Hematopoietic multipotent progenitor cell treated with erythropoietin and hydrocortisone succinate and interleukin-3 and kit ligand, for 4 days (in vitro differentiated cells): ENCODE measurements around the gene IRF2BPL.

Experiments used
- DNase-seq: peaks from one replicate; pipeline ENCODE4 v3.0.0-alpha.2; 2015

Gene IRF2BPL

DNA sequence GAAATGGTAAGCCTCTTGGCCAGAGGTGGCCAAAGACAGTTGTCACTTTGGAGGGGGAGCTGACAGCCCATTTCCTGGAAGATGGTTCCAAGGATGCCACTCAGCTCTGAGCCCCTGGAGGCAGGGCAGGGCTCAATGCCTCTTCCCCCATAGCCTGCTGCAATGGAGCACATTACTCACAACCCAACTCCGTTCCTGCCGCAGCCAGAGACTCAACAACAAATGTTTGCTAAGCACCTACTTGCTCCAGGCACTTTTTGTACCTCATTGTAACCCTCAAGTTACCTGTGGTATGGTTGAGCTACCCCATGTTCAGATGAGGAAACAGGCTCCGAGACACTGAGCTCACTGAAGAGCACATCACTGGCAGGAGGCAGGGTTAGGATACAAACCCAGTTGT, 19.5 kb downstream of the IRF2BPL start:
- DNase-seq: no peak

GRCh38 chr14:77008541-77008940, 20.0 kb downstream of the IRF2BPL start:
- no peak for DNase-seq

DNA sequence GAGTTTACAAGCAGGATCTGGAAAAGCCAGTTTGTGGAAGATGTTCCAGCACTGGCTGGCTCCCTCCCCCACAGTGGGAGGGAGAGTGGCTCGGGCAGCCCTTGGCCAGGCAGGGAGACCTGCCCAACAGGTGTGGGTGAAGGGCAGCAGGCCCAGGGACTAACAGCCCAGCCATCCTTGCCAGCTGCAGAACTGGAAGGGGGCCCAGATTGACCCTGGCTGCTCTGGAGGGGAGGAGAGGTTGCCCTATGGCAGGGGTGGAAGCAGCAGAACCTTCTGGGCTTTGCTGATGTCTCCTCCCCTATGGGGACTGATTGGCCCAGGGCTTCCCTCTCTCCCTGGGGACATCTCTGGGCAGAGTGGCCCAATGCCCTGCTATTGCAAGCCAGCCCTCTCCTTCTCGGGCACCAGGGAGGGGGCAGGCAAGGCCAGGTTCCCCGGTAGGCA, 20.5 kb downstream of the IRF2BPL start:
- DNase-seq: no peak

- no peak for DNase-seq
Observed at GRCh38 chr14:77007183-77007974, 21.1 kb downstream of the IRF2BPL start.

GRCh38 chr14:77006132-77006531, 22.4 kb downstream of the IRF2BPL start:
- no peak for DNase-seq

- DNase-seq: no peak
Observed at GRCh38 chr14:77005559-77005958, 22.9 kb downstream of the IRF2BPL start.

DNA sequence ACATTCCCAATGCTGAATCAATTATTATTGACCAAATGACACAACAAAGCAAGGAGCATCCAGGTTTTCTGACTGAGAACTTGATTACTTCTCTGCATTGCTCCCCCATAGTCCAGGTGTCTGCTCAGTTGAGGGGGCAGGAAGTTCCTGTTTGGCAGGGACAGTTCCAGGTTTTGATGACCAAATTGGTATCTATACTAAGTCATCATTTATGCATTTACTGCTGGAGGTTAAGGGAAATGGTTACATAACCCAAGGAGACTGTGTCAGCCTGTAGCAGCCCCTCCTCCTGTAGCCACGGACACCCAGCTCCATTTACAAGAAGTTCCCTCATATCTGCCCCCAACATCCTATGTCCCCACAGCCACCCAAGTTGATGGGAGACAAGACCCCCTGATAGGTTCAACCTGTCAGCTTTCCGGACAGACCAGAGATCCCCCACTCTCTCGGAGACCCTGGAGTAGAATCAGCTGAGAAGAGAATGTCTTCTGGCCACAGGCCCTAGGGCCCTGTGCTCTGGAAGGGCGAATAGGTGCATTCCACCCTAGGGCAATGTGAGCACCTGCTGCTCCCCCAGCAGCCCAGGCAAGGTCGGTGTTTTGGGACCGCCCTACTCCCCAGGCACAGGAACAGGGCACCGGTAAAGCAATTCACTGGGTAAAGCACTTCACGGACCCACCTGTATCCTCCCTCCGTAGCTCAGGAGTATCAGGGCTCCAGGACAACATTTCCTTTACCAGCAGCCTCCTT, 23.6 kb downstream of the IRF2BPL start:
- no peak for DNase-seq

GRCh38 chr14:77003960-77004710, 24.4 kb downstream of the IRF2BPL start:
- no peak for DNase-seq

DNA sequence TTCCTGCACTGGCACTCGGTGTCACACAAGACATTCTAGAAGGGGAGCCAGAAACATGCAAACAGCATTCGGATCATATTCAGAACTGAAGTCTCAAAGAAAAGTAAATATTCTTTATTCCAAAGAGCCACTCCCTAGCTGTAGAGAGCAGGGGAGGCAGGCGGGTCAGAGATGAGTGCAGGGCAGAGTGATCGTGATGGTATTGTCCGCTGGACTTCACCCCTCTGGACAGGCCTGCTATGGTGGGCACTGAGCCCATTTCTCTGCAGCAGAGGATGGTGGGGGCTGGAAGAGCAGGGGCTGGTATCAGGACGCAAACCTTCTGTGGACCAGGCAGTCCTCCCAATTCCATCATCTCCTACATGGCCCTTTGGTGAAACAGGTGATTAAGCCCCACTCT, 25.6 kb downstream of the IRF2BPL start:
- no peak for DNase-seq

DNA sequence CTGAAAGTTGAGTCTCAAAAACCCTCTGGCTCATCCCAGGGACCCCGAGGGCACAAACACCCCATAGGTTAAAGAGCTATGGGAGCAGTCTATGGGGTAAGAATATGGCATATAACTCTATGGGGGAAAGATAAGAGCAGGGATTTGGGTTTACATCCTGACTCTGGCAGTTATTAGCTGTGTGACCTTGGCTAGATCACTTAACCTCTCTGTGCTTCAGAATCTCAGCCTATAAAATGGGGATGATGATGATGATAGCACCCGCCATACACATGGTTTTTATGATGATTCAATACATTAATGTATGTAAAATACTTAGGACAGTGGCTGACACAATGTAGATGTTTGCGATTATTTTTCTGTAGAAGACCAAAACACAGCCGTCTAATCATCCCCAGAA, 26.2 kb downstream of the IRF2BPL start:
- DNase-seq: no peak

DNA sequence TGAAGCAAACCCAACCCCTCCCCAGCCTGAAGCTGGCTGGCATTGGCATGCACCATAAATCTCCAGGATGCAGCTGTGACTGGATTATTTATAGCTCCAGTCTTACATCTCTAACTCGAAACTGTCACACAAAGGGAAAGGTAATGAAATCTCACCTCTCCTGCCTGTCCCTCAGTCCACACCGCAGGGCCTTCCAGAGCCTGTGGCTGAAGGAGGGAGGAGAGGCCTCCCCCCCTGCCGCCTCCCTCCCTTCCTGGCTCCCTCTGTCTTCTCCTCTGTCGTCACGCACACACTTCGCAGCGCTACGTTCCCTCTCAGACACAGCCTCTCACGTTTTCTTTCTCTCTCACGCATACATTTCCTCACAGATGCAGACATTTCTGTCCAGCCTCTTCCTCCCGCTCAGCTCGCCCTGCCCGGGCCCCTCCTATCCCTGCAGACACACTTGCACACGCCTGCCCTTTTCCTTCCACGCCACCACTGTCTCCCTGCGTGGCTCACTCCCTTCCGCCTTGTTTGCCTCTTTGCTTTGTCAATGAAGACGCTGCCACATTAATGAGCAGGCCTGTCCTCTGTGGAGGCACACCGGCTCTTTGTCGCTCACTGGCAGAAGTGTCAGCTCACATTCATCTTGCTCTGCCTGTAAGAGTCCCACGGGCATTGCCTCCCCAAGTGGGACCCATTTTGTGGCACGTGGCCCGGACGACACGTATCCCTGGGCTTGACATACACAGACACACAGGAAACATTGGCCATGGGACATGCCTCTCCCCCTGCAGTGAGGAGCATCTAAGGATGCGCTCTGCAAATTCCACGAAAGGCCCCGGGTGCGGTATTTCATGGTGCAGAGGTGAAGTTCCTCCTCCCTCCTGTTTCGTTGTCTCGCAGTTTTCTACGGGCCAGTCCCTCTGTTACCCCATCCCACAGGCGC, 27.9 kb downstream of the IRF2BPL start:
- peak; percentile 84 for DNase-seq

- no peak for DNase-seq
Observed at GRCh38 chr14:76998910-76999309, 29.6 kb downstream of the IRF2BPL start.

- DNase-seq: no peak
Observed at GRCh38 chr14:76997257-76997970, 31.1 kb downstream of the IRF2BPL start.

DNA sequence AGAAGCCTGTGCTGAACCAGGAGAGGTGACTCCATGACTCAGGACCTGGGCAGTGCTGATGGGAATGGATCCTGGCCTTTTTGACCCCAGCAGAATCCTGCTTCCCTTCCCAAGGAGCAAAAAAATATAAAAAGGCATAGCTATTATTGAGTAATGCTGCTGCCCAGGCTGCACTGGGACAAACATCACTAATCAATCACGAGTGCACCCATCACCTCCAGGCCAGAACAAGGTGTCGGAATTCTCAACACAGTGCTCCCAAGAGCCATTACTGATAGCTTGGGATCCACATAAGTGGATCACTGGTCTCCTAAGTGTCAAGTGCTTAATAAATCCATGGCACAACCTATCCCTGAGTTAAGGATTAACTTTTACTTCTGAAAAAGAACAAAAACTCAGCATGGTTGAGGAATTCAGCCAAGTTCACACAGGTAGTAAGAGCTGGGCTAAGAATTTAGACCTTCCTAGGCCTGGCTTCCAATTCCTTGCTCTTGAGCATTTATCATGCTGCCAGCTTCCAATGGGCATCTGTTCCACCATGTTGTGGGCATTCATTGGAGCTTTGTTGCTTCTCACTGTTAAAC, 31.9 kb downstream of the IRF2BPL start:
- no peak for DNase-seq

DNA sequence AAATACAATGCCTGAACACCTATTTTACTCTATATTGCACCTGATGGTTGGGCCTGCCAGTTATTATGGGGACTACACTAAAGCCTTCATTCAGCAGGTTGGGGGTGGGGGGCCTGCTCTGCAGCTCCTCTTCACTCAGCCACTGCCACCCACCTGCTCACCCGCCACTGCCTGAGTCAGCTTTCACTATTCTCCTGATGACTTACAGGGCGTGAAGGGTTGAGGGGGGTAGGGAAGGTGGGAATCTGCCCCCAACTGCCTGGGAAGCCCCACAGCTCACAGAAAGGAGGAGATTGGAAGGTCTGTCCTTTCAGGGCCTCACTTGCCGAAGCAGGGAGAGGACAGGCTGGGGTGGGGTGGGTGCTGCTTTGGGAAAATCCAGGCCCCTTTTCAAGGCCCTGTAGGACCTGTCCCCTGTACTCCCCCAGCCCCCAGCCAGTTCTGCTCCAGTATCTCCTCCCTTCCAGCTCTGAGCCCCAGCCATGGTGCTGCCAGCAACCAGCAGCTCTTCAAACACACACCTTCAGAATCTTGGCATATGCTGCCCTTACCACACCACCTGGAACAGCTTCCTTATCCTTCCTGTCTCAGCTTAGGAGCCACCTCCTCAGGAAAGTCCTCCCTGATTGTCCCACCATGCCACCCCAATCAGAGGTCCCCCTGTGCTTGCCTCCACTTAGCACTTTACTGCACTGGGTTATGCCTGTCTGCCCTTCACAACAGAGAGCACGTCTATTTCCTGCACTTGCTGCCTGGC, 33.1 kb downstream of the IRF2BPL start:
- no peak for DNase-seq

DNA sequence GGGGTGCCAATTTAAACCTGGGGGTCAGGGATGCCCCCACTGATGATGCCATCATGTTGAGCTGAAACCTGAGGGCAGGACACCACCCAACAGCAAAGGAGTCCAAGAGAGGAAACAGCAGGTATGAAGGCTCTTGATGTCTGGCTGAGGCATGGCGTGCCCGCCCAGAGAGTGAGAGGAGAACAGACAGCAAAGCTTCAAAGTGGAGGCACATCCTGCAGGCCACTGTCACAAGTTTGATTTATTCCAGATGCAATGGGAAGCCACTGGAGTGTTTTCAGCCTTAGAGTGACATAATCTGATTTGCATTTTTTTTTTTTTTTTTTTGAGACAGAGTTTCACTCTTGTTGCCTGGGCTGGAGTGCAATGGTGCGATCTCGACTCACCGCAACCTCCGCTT, 34.8 kb downstream of the IRF2BPL start:
- DNase-seq: no peak

DNA sequence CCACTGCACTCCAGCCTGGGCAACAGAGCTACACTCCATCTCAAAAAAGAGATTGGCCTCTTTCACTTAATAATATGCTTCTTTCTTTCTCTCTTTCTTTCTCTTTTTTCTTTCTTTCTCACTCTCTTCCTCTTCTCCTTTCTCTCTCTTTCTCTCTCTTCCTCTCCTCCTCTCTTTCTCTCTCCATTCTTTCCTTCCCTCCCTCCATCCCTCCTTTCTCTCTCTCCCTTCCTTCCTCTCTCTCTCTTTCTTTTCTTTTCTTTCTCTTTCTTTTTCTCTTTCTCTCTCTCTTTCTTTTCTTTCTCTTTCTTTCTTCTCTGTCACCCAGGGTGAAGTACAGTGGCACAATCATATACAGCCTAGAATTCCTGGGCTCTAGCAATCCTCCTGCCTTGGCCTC, 38.4 kb downstream of the IRF2BPL start:
- no peak for DNase-seq

GRCh38 chr14:76987956-76988520, 40.5 kb downstream of the IRF2BPL start:
- DNase-seq: no peak

GRCh38 chr14:76986231-76986565, 42.3 kb downstream of the IRF2BPL start:
- DNase-seq: no peak

GRCh38 chr14:76985540-76986230, 42.8 kb downstream of the IRF2BPL start:
- peak; percentile 22 for DNase-seq
